IMR-90 (cell line): ENCODE results near the gene SLC9A9. TPM values are rescaled to one million over a fixed set of nuclear protein-coding genes. Genes with fewer than 3 reads are reported as not detected.

Experiments
- ATAC-seq: fragments of 200-7000 bp; cut with Tn5 transposase; 2 replicates; pipeline ENCODE4 v1.9.1; 2020; ENCODE audit warnings: low read depth, mild to moderate bottlenecking, moderate library complexity
- BruUV-seq: library from RNA; stranded (reverse); fragments of 400-500 nt; replicated peaks from 2 replicates; lab custom pipeline; 2021; lab: Mats Ljungman, UMichigan
- CTCF ChIA-PET: fragments of 300-600 bp; formaldehyde crosslinking; extraction: SDS; loops from one replicate; lab custom pipeline; 2021; ENCODE audit warnings: antibody characterized with exemption; lab: Yijun Ruan, JAX
- POLR2A ChIA-PET: fragments of 300-600 bp; sonication (Branson Sonifier 250); formaldehyde crosslinking; loops from one replicate; lab custom pipeline; 2022; ENCODE audit warnings: antibody characterized with exemption; ENCODE audit not compliant: unreplicated experiment; lab: Charles Lee
- DNase-seq: peaks from one replicate; pipeline ENCODE4 v3.0.0; 2013
- H2AFZ ChIP-seq: replicated peaks from 2 replicates; pipeline ENCODE3; 2013; ENCODE audit warnings: low read length, mild to moderate bottlenecking; ENCODE audit not compliant: poor library complexity
- H2AK5ac ChIP-seq: 2 replicates; pipeline ENCODE4 v1.6.1; 2013; ENCODE audit warnings: low read depth, low read length, inconsistent platforms
- H2AK9ac ChIP-seq: replicated peaks from 2 replicates; pipeline ENCODE3; 2013; ENCODE audit warnings: mild to moderate bottlenecking, low read depth, low read length, moderate library complexity; ENCODE audit not compliant: poor library complexity
- H2BK120ac ChIP-seq: 2 replicates; pipeline ENCODE4 v1.6.1; 2013; ENCODE audit warnings: low read depth, low read length, inconsistent platforms
- H2BK15ac ChIP-seq: 3 replicates; pipeline ENCODE4 v1.6.1; 2013; ENCODE audit warnings: low read depth, low read length, inconsistent platforms
- H2BK20ac ChIP-seq: 2 replicates; pipeline ENCODE4 v1.6.1; 2013; ENCODE audit warnings: low read depth, mild to moderate bottlenecking, inconsistent platforms, low read length, moderate library complexity
- H2BK5ac ChIP-seq: 2 replicates; pipeline ENCODE4 v1.6.1; 2013; ENCODE audit warnings: mild to moderate bottlenecking, low read depth, low read length, inconsistent platforms; ENCODE audit not compliant: poor library complexity, severe bottlenecking
- H3K14ac ChIP-seq: replicated peaks from 2 replicates; pipeline ENCODE4 v1.6.1; 2013; ENCODE audit warnings: low read depth, low read length, inconsistent platforms
- H3K18ac ChIP-seq: 2 replicates; pipeline ENCODE4 v1.6.1; 2013; ENCODE audit warnings: low read depth, low read length, control low read depth
- H3K23ac ChIP-seq: 2 replicates; pipeline ENCODE4 v1.6.1; 2013; ENCODE audit warnings: low read depth, low read length, inconsistent platforms
- H3K27ac ChIP-seq: 2 replicates; pipeline ENCODE4 v1.5.1; 2013; ENCODE audit warnings: mild to moderate bottlenecking, control low read depth, low read length; ENCODE audit not compliant: insufficient read depth
- H3K27me3 ChIP-seq: 2 replicates; pipeline ENCODE4 v1.6.1; 2013; ENCODE audit warnings: low read length; ENCODE audit not compliant: control insufficient read depth, insufficient read depth
- H3K36me3 ChIP-seq: 2 replicates; pipeline ENCODE4 v1.6.1; 2013; ENCODE audit warnings: low read length, mixed read lengths; ENCODE audit not compliant: control insufficient read depth, insufficient read depth
- H3K4ac ChIP-seq: 2 replicates; pipeline ENCODE4 v1.6.1; 2013; ENCODE audit warnings: low read depth, low read length, inconsistent platforms
- H3K4me1 ChIP-seq: 2 replicates; pipeline ENCODE4 v1.6.1; 2013; ENCODE audit warnings: low read length, mixed read lengths; ENCODE audit not compliant: control insufficient read depth, insufficient read depth
- H3K4me2 ChIP-seq: 2 replicates; pipeline ENCODE4 v1.6.1; 2013; ENCODE audit warnings: low read depth, mild to moderate bottlenecking, control low read depth, low read length, moderate library complexity
- H3K4me3 ChIP-seq: 2 replicates; pipeline ENCODE4 v1.5.1; 2013; ENCODE audit warnings: low read depth, mild to moderate bottlenecking, control low read depth, low read length, moderate library complexity; ENCODE audit not compliant: insufficient read depth
- H3K56ac ChIP-seq: 2 replicates; pipeline ENCODE4 v1.6.1; 2013; ENCODE audit warnings: low read length, inconsistent platforms; ENCODE audit not compliant: insufficient read depth; ENCODE audit errors: extremely low read depth
- H3K79me1 ChIP-seq, 2 experiments: 2 replicates each; pipeline ENCODE4 v1.6.1; 2013; ENCODE audit warnings: low read length in 2 of 2, inconsistent platforms in 1 of 2, low read depth in 1 of 2
- H3K9ac ChIP-seq: 2 replicates; pipeline ENCODE4 v1.6.1; 2013; ENCODE audit warnings: low read depth, low read length, control low read depth
- H3K9me1 ChIP-seq: 2 replicates; pipeline ENCODE4 v1.6.1; 2013; ENCODE audit warnings: low read length, inconsistent platforms; ENCODE audit not compliant: insufficient read depth
- H3K9me3 ChIP-seq: 2 replicates; pipeline ENCODE4 v1.6.1; 2013; ENCODE audit warnings: low read length; ENCODE audit not compliant: control insufficient read depth, insufficient read depth
- H4K20me1 ChIP-seq: 2 replicates; pipeline ENCODE4 v1.6.1; 2013; ENCODE audit warnings: low read length, inconsistent platforms; ENCODE audit not compliant: insufficient read depth
- H4K5ac ChIP-seq: 2 replicates; pipeline ENCODE4 v1.6.1; 2013; ENCODE audit warnings: mild to moderate bottlenecking, low read depth, low read length, control low read depth
- H4K8ac ChIP-seq, 2 experiments: 2 replicates each; pipeline ENCODE4 v1.6.1; 2013; ENCODE audit warnings: low read depth in 2 of 2, low read length in 2 of 2, control low read depth in 1 of 2, inconsistent platforms in 1 of 2
- H4K91ac ChIP-seq: 2 replicates; pipeline ENCODE4 v1.6.1; 2013; ENCODE audit warnings: low read depth, low read length, inconsistent platforms; ENCODE audit not compliant: insufficient read depth
- BHLHE40 ChIP-seq: fragments of 150-350 bp; IDR thresholded peaks from 2 replicates; pipeline ENCODE4 v1.6.1; 2016; ENCODE audit warnings: mild to moderate bottlenecking, low read depth, low read length
- CEBPB ChIP-seq: IDR thresholded peaks from 2 replicates; pipeline ENCODE4 v1.6.1; 2012; ENCODE audit warnings: low read depth, low read length, improper control_type of control experiment
- CHD1 ChIP-seq: IDR thresholded peaks from 2 replicates; pipeline ENCODE4 v1.6.1; 2012; ENCODE audit warnings: low read depth, low read length, improper control_type of control experiment
- ELK1 ChIP-seq: fragments of 150-350 bp; IDR thresholded peaks from 2 replicates; pipeline ENCODE4 v1.6.1; 2016; ENCODE audit warnings: low read depth, mild to moderate bottlenecking, low read length, moderate library complexity, borderline replicate concordance
- FOS ChIP-seq: fragments of 150-350 bp; IDR thresholded peaks from 2 replicates; pipeline ENCODE4 v1.6.1; 2016; ENCODE audit warnings: low read depth, low read length
- MAFK ChIP-seq: IDR thresholded peaks from 2 replicates; pipeline ENCODE4 v1.6.1; 2012; ENCODE audit warnings: low read depth, low read length, improper control_type of control experiment
- MAZ ChIP-seq: IDR thresholded peaks from 2 replicates; pipeline ENCODE4 v1.6.1; 2012; ENCODE audit warnings: low read depth, mild to moderate bottlenecking, low read length, improper control_type of control experiment, moderate library complexity, borderline replicate concordance
- MXI1 ChIP-seq: IDR thresholded peaks from 2 replicates; pipeline ENCODE4 v1.6.1; 2012; ENCODE audit warnings: low read depth, mild to moderate bottlenecking, low read length, moderate library complexity, borderline replicate concordance
- NFE2L2 ChIP-seq: fragments of 150-350 bp; IDR thresholded peaks from 2 replicates; pipeline ENCODE4 v1.6.1; 2016; ENCODE audit warnings: low read depth, mild to moderate bottlenecking, low read length
- POLR2A ChIP-seq: IDR thresholded peaks from 2 replicates; pipeline ENCODE4 v1.6.1; 2012; ENCODE audit warnings: mild to moderate bottlenecking, low read depth, low read length
- RAD21 ChIP-seq: IDR thresholded peaks from 2 replicates; pipeline ENCODE4 v1.6.1; 2012; ENCODE audit warnings: low read length, improper control_type of control experiment
- RCOR1 ChIP-seq: IDR thresholded peaks from 2 replicates; pipeline ENCODE4 v1.6.1; 2012; ENCODE audit warnings: mild to moderate bottlenecking, low read length, improper control_type of control experiment; ENCODE audit not compliant: insufficient replicate concordance
- RFX5 ChIP-seq: IDR thresholded peaks from 2 replicates; pipeline ENCODE4 v1.8.0; 2012; ENCODE audit warnings: low read depth, mild to moderate bottlenecking, low read length, moderate library complexity
- SMC3 ChIP-seq: fragments of 150-350 bp; IDR thresholded peaks from 2 replicates; pipeline ENCODE4 v1.6.1; 2016; ENCODE audit warnings: low read depth, mild to moderate bottlenecking, antibody characterized with exemption, low read length, moderate library complexity
- WGBS, 2 experiments: methylation state at CpG; one replicate each; pipeline versions ENCODE4 v1.1.5 to v1.1.7; 2013; ENCODE audit warnings: missing lambda C conversion rate in 2 of 2; ENCODE audit not compliant: insufficient read length in 1 of 2; ENCODE audit errors: extremely low coverage in 2 of 2; 5-methylcytosine and 5-hydroxymethylcytosine counted together
- dilution Hi-C: fragments of 300-500 bp; cut with HindIII; formaldehyde crosslinking; loops from one replicate; pipeline ENCODE4 v1.14.3; 2018; ENCODE audit warnings: low sequenced_read_pairs; ENCODE audit not compliant: unreplicated experiment
- in situ Hi-C: fragments of 300-500 bp; cut with MboI; formaldehyde crosslinking; loops from 3 replicates; pipeline ENCODE4 v1.14.3; 2019; ENCODE audit warnings: low sequenced_read_pairs, inconsistent platforms, mixed read lengths
- intact Hi-C: fragments of 100-400 bp; cut with micrococcal nuclease; formaldehyde crosslinking; loops from 2 replicates; pipeline ENCODE4 v1.10.0; 2022
- polyA plus RNA-seq, 3 experiments: library from polyadenylated mRNA; depleted of rRNA; stranded (reverse); fragments of >200 nt; gene quantifications; 2 replicates each; pipeline ENCODE4 v1.2.3, GENCODE V29; 2012; ENCODE audit warnings: low replicate concordance in 1 of 3
- total RNA-seq: library from RNA; depleted of rRNA; stranded (reverse); fragments of >200 nt; gene quantifications from 2 replicates; pipeline ENCODE4 v1.2.3, GENCODE V29; 2012
- TF ChIP-seq, protein P1 (sequence below): conservative IDR thresholded peaks from 2 replicates; pipeline ENCODE4 v1.5.1; 2012; ENCODE audit warnings: mild to moderate bottlenecking, low read depth, low read length, improper control_type of control experiment
- TF ChIP-seq, protein P2 (sequence below): fragments of 150-350 bp; IDR thresholded peaks from 2 replicates; pipeline ENCODE4 v1.6.1; 2017; ENCODE audit warnings: mild to moderate bottlenecking, antibody characterized with exemption, low read length, low read depth

SLC9A9 gene
- total and polyA plus RNA-seq, 2 of the 4 experiments (the other 2 are of a cell fraction), result 1.4 to 2.3 TPM

DNA sequence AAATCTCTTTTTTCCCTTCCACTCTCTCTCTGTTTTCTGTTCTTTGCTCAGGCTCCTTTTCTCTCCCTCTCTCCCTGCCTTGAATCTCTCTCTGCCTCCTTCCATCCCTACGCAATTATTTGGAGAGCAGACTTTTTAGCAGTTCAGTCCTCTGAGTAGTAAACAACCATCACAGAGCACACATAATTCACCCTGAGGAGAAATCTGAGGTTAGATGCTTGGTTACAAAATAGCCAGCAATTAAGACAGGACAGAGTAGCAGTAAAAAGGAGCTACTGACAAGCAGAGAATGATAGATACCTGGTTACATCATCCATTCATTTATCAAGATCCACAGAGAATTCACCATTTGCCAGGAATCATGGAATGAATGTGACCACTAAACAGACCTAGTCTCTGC, 25.5 kb downstream of the SLC9A9 start:
- intact Hi-C loops, result no loop called here
- ATAC-seq (peak; percentile 24; the same call in 1 of the 2 replicates), DNase-seq (no peak)
- Histone ChIP-seq H3K4me3 (no peak overlapping the region), H3K4me2 (no peak overlapping the region), H3K36me3 (no peaks in the 10 kb centered on the region), H3K9me1 (no peaks in the 10 kb centered on the region; the same call in 1 of the 2 replicates), H2BK120ac (no peak overlapping the region), H4K91ac (no peak overlapping the region), H3K27ac (no peak overlapping the region), H3K23ac (no peak overlapping the region), H4K8ac (no peak overlapping the region), H2BK20ac (no peak overlapping the region), H2AFZ (no peak overlapping the region), H4K20me1 (no peaks in the 10 kb centered on the region), H3K4me1 (no peaks in the 10 kb centered on the region), H3K9me3 (no peaks in the 10 kb centered on the region), H3K56ac (no peak overlapping the region), H3K79me1 (no peaks in the 10 kb centered on the region), H2BK15ac (no peak overlapping the region), H3K4ac (no peak overlapping the region), H3K9ac (no peak overlapping the region), H3K27me3 (no peaks in the 10 kb centered on the region), H4K5ac (no peak overlapping the region), H2AK9ac (no peak overlapping the region), H3K14ac (no peak overlapping the region), H2BK5ac (no peak overlapping the region), H3K18ac (no peak overlapping the region), H2AK5ac (no peak overlapping the region)
- TF ChIP-seq RFX5 (no peak), FOS (no peak), POLR2A (no peak), SMC3 (no peak), RCOR1 (no peak), BHLHE40 (no peak), MAZ (no peak), RAD21 (no peak), MAFK (no peak), MXI1 (no peak), NFE2L2 (no peak), CHD1 (no peak), CEBPB (no peak), ELK1 (no peak)
- TF ChIP-seq, protein P1, sequence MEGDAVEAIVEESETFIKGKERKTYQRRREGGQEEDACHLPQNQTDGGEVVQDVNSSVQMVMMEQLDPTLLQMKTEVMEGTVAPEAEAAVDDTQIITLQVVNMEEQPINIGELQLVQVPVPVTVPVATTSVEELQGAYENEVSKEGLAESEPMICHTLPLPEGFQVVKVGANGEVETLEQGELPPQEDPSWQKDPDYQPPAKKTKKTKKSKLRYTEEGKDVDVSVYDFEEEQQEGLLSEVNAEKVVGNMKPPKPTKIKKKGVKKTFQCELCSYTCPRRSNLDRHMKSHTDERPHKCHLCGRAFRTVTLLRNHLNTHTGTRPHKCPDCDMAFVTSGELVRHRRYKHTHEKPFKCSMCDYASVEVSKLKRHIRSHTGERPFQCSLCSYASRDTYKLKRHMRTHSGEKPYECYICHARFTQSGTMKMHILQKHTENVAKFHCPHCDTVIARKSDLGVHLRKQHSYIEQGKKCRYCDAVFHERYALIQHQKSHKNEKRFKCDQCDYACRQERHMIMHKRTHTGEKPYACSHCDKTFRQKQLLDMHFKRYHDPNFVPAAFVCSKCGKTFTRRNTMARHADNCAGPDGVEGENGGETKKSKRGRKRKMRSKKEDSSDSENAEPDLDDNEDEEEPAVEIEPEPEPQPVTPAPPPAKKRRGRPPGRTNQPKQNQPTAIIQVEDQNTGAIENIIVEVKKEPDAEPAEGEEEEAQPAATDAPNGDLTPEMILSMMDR, result no peak
- TF ChIP-seq, protein P2, sequence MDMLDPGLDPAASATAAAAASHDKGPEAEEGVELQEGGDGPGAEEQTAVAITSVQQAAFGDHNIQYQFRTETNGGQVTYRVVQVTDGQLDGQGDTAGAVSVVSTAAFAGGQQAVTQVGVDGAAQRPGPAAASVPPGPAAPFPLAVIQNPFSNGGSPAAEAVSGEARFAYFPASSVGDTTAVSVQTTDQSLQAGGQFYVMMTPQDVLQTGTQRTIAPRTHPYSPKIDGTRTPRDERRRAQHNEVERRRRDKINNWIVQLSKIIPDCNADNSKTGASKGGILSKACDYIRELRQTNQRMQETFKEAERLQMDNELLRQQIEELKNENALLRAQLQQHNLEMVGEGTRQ, result no peak
- BruUV-seq, result no TSS peak
- in situ Hi-C loops, result no loop called here
- dilution Hi-C loops, result no loop called here
- no CpG with 5 or more reads among the region's 1 CpG for WGBS, 2 experiments
- ChIA-PET POLR2A (no interaction called here), CTCF (no interaction called here)
